K562 (cell line): ENCODE results near the gene BANF2. TPM values are rescaled to one million over a fixed set of nuclear protein-coding genes. Genes with fewer than 3 reads are reported as not detected.
A peak's percentile ranks its signal among the peaks of the same experiment; 100 is the strongest.

Source experiments
- ATAC-seq: fragments of 200-7000 bp; cut with Tn5 transposase; 3 replicates; pipeline ENCODE4 v1.9.1; 2020; ENCODE audit warnings: moderate library complexity
- BruUV-seq: library from RNA; stranded (reverse); fragments of 400-500 nt; replicated peaks from 2 replicates; lab custom pipeline; 2021; lab: Mats Ljungman, UMichigan
- CTCF ChIA-PET: fragments of 300-600 bp; formaldehyde crosslinking; extraction: SDS; loops from one replicate; lab custom pipeline; 2021; ENCODE audit warnings: low intra/inter-chr PET ratio; lab: Yijun Ruan, JAX
- POLR2A ChIA-PET: fragments of 300-600, 350-650 bp; sonication (Branson Sonifier 250); formaldehyde crosslinking; extraction: SDS; loops from one replicate; lab custom pipeline; 2021; ENCODE audit warnings: antibody characterized with exemption, inconsistent platforms; lab: Yijun Ruan, JAX
- DNase-seq, 4 experiments: peaks; one replicate each; pipeline versions ENCODE4 v3.0.0 to v3.0.0-alpha.2; 2011 to 2018; ENCODE audit warnings: low spot score in 3 of 4, mixed read lengths in 3 of 4; ENCODE audit errors: extremely low read depth in 1 of 4
- FAIRE-seq: peaks from 2 replicates; lab custom pipeline; 2011; peaks lifted over from hg19 to GRCh38; lab: Jason Lieb, UNC
- H2AFZ ChIP-seq: 2 replicates; pipeline ENCODE4 v1.6.0; 2011; ENCODE audit warnings: low read depth, low read length, control low read depth, inconsistent platforms
- H3K27ac ChIP-seq: fragments of 200-600 bp; 3 replicates; pipeline ENCODE4 v1.8.0; 2011; ENCODE audit warnings: low read depth, mild to moderate bottlenecking, control low read depth, inconsistent platforms, low read length, moderate library complexity, mixed read lengths; ENCODE audit errors: extremely low read depth
- H3K27me3 ChIP-seq, 2 experiments: fragments of 300-600 bp in 1 of 2; 2 replicates in 1 of 2; 3 replicates in 1 of 2; pipeline versions ENCODE4 v1.6.0 to v1.8.0; 2011; ENCODE audit warnings: inconsistent platforms in 2 of 2, low read length in 2 of 2, mild to moderate bottlenecking in 1 of 2, mixed read lengths in 1 of 2, moderate library complexity in 1 of 2; ENCODE audit not compliant: control insufficient read depth in 2 of 2, insufficient read depth in 2 of 2
- H3K36me3 ChIP-seq: fragments of 300-600 bp; 3 replicates; pipeline ENCODE4 v1.8.0; 2011; ENCODE audit warnings: mild to moderate bottlenecking, low read length, inconsistent platforms; ENCODE audit not compliant: control insufficient read depth, insufficient read depth
- H3K4me1 ChIP-seq, 2 experiments: fragments of 200-600 bp in 1 of 2; replicated peaks in 1 of 2; 2 replicates in 1 of 2; 3 replicates in 1 of 2; pipeline versions ENCODE4 v1.5.1 to v1.8.0; 2011; ENCODE audit warnings: inconsistent platforms in 2 of 2, low read length in 2 of 2, mild to moderate bottlenecking in 1 of 2, mixed read lengths in 1 of 2, moderate library complexity in 1 of 2; ENCODE audit not compliant: control insufficient read depth in 2 of 2, insufficient read depth in 2 of 2
- H3K4me2 ChIP-seq: 2 replicates; pipeline ENCODE4 v1.6.1; 2011; ENCODE audit warnings: low read length, control low read depth, inconsistent platforms, mixed read lengths; ENCODE audit not compliant: insufficient read depth
- H3K4me3 ChIP-seq: fragments of 200-600 bp; sonication (generic), shearing (Covaris generic); 2 replicates; pipeline ENCODE4 v1.5.1; 2016; ENCODE audit warnings: control low read depth, inconsistent platforms
- H3K79me2 ChIP-seq: fragments of 200-600 bp; 3 replicates; pipeline ENCODE4 v1.8.0; 2011; ENCODE audit warnings: low read length, inconsistent platforms; ENCODE audit not compliant: control insufficient read depth, insufficient read depth
- H3K9ac ChIP-seq, 2 experiments: 2 replicates each; pipeline versions ENCODE4 v1.6.0 to v1.6.1; 2011; ENCODE audit warnings: low read depth in 2 of 2, low read length in 2 of 2, control low read depth in 1 of 2, inconsistent platforms in 1 of 2, mild to moderate bottlenecking in 1 of 2, mixed read lengths in 1 of 2; ENCODE audit not compliant: insufficient read depth in 1 of 2
- H3K9me1 ChIP-seq: one replicate; pipeline ENCODE4 v1.6.0; 2011; ENCODE audit warnings: inconsistent platforms, mild to moderate bottlenecking, low read length, moderate library complexity; ENCODE audit not compliant: control insufficient read depth, insufficient read depth
- H3K9me3 ChIP-seq: replicated peaks from 2 replicates; pipeline ENCODE4 v1.5.1; 2011; ENCODE audit warnings: low read depth, low read length, inconsistent platforms; ENCODE audit not compliant: control insufficient read depth, insufficient read depth
- H4K20me1 ChIP-seq: replicated peaks from 2 replicates; pipeline ENCODE4 v1.6.1; 2011; ENCODE audit warnings: low read length, inconsistent platforms, mixed read lengths; ENCODE audit not compliant: control insufficient read depth, insufficient read depth
- PRMT5 ChIP-seq: sonication (generic); formaldehyde crosslinking; IDR thresholded peaks from 2 replicates; pipeline ENCODE4 v1.5.0; 2020; ENCODE audit warnings: missing genetic modification reagents
- STAT5A ChIP-seq: IDR thresholded peaks from 2 replicates; pipeline ENCODE4 v1.6.1; 2012; ENCODE audit warnings: low read length, inconsistent platforms, borderline replicate concordance
- ZNF24 ChIP-seq: fragments of 450-650 bp; IDR thresholded peaks from 2 replicates; pipeline ENCODE4 v1.6.1; 2016
- WGBS: fragments of 100-300 bp; shearing (Covaris generic); methylation state at CpG from one replicate; pipeline ENCODE4 v1.1.6; 2016; ENCODE audit warnings: low coverage, mixed read lengths; ENCODE audit not compliant: insufficient coverage; ENCODE audit errors: missing lambda C conversion rate; 5-methylcytosine and 5-hydroxymethylcytosine counted together
- in situ Hi-C: fragments of 300-500 bp; cut with MboI; formaldehyde crosslinking; loops from 4 replicates; pipeline ENCODE4 v1.15.0; 2018; ENCODE audit warnings: inconsistent platforms, mixed read lengths
- intact Hi-C: fragments of 100-400 bp; cut with micrococcal nuclease; formaldehyde crosslinking; loops from 2 replicates; pipeline ENCODE4 v1.14.2; 2022
- polyA plus RNA-seq, 8 experiments: library from polyadenylated mRNA; depleted of rRNA in 4 of 8; stranded (reverse) in 5 of 8; unstranded in 3 of 8; fragments of >200 nt; fragmentation: Nextera tagmentation in 2 of 8; fragmentation: Illumina TruSeq in 1 of 8; extraction: Ambion mirVana in 2 of 8; extraction: Trizol in 1 of 8; gene quantifications; 2 replicates each; pipeline versions ENCODE4 v1.2.1 to v1.2.3, GENCODE V29; 2011 to 2014; ENCODE audit warnings: inconsistent platforms in 1 of 8, missing spikeins in 1 of 8
- total RNA-seq, 7 experiments: library from RNA; depleted of rRNA in 6 of 7; stranded (reverse); fragments of >200 nt in 6 of 7; fragmentation: Illumina TruSeq in 2 of 7; extraction: Trizol in 2 of 7; gene quantifications; 2 replicates each; pipeline versions ENCODE4 v1.2.1 to v1.2.3, GENCODE V29; 2011 to 2021; ENCODE audit warnings: low replicate concordance in 1 of 7

The BANF2 gene
- total and polyA plus RNA-seq, 9 of the 15 experiments (the other 6 are each of a cell fraction or from before 2014, with no cell fraction given) = not detected

DNA sequence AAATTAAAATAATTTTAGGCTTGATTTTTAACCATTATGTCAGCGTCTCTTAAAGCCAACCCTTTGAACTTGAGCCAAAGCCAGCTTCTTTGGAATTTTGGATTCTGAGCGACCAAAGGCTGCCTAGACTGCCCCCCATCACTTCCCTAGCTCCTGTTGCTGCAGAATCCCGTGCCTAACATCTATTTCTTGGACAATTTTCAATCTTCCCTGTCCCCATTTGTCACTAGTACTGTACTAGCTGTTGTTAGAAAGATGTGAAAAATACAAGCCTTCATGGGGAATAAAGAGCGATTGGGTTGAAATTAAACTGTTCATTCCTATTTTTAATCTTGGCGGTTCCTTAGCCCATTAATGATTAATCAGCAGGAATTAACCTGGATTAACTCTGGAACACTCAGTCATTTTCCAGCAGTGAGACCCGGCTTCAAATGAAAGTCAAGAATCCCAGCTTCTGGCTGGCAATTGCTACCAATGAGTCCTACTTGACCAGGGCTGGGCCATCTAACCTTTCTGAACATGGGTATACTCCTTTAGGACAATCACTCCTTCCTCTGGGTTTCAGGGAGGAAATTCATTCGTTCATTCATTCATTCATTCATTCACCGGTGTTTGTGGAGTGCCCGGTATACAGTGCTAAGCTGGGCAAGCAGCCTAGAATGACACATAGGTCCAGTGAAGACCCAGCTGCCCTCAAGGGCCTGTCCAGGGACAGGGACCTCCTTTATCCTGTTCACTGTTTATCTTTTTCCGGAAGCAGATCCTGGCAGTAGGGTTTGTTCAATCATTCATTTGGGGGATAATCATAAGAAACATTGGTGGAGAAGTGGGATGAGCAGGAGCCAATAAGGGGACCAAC lies 16.3 kb upstream of the BANF2 start:
- Histone ChIP-seq H4K20me1 (peaks cover 7% of the 10 kb centered on the region; the same call in 1 of the 2 replicates), H3K9me3 (peaks cover 2% of the 10 kb centered on the region; the same call in 1 of the 2 replicates), H3K9me1 (peaks cover 3% of the 10 kb centered on the region), H3K4me3 (no peak overlapping the region), H3K27ac (no peak overlapping the region), H3K9ac (no peak overlapping the region), H3K27me3 (peaks cover 8 to 20% of the 10 kb centered on the region in 2 experiments), H3K79me2 (peaks cover 27% of the 10 kb centered on the region), H3K4me2 (peak overlapping the region; percentile 74; the same call in 1 of the 2 replicates), H3K36me3 (peaks cover 16% of the 10 kb centered on the region; the same call in 2 of the 3 replicates), H3K4me1 (peaks cover 14 to 22% of the 10 kb centered on the region in 2 experiments), H2AFZ (no peak overlapping the region)
- DNase-seq (no peak), ATAC-seq (no peak), FAIRE-seq (no peak)
- TF ChIP-seq STAT5A = no peak
- peak; percentile 82 for TF ChIP-seq ZNF24
- TF ChIP-seq PRMT5 (CRISPR knock-in tag) = no peak
- in situ Hi-C loops (no loop called here), intact Hi-C loops (loop anchor here (10.0 kb wide), 2 partner anchors 211 to 311 kb away; no protein-coding TSS in a partner anchor)
- ChIA-PET CTCF (interaction anchor here (0.5 kb wide), 1 partner anchor 179 kb away, joined by 3 read pairs; no protein-coding TSS in a partner anchor), POLR2A (interaction anchor here (0.7 to 1.7 kb wide), 8 partner anchors 15 to 288 kb away, joined by 3 to 6 read pairs (median 3); partner anchors contain the start of gene MGME1)
- BruUV-seq = no TSS peak
- WGBS = 22% methylated on average over 10 of the region's 10 CpGs
